NCI-H2227 treated with DMSO at 0.1 percent for 48 hours (cell line): ENCODE data around the gene APBB1.

Experiments
- DNase-seq: peaks from one replicate; lab custom pipeline; 2025; lab: John Stamatoyannopoulos, UW

Gene APBB1

GRCh38 chr11:6391537-6392134 is 27.3 kb downstream of the APBB1 start:
- DNase-seq, result no peak

- no peak for DNase-seq
Observed at GRCh38 chr11:6390718-6391469, 28.0 kb downstream of the APBB1 start.

- peak; percentile 94 for DNase-seq
Observed at GRCh38 chr11:6389905-6390717, 28.8 kb downstream of the APBB1 start, which contains the start of gene SMPD1. Gene SMPD1 (plus strand): TSS chr11:6390474. CDS start chr11:6390599, 125 bp downstream.

DNA sequence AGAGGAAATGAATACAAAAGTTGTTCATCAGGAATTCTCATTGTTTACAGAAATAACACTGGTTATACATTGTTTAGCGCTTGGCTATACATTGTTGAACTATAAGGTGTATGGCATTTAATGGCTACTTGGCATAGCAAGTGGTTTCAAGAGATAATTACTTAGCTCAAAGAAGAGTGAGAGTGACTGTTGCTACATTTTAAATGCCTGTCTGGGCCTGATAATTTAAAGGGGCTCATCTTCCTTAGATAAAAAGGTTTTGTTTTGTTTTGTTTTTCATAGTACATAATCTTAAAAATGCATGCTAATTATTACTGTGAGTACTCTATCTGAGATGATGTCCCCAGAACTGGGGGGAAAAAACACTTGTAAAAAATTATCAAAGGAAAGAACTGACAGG is 30.1 kb downstream of the APBB1 start:
- DNase-seq, result no peak

GRCh38 chr11:6387811-6388599 is 30.9 kb downstream of the APBB1 start:
- DNase-seq, result peak; percentile 3

DNA sequence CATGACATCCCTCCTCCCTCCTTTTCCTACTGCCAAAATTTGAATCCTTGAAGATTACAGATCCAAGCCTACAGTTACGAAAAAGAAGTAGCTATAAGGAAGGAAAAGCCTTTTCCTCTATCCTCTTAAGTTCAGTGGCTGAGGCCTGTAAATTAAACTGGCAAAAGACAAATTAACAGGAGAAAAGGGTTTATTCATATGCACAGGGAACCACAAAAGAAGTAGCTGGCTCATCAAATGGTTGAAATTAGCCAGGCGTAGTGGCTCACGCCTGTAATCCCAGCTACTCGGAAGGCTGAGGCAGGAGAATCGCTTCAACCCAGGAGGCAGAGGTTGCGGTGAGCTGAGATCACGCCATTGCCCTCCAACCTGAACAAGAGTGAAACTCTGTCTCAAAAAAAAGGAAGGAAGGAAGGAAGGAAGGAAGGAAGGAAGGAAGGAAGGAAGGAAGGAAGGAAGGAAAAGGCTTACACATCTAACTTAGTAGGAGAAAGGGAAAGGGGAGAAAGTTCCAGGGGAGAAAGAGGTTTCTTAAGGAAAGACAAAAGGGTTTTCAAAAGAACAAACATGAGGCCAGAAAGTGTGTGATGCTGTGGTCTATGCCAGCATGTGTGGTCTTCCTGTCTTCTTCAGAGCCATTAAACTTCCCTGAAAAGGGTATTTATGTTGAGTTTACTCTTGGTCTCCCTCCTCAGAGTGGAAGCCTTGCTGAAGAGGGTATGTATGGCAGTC is 33.7 kb downstream of the APBB1 start:
- DNase-seq, result no peak

DNA sequence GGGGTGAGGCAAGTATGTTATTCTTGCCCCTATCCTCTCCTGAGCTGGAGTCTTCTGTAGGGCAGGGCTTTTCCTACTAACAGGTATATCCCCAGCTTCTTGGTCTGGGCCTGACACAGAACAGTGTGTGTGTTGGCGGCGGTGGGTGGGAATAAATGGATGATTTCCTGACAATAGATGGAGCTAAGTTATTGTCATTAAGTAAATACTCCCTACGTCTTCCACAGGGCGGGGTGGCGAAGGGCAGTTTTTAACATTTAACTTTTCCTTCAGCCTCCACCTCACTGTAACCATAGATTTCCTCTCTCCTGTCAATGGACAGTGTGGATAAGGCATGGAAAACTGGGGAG is 40.3 kb downstream of the APBB1 start:
- no peak for DNase-seq

GRCh38 chr11:6377902-6378639 is 40.8 kb downstream of the APBB1 start:
- DNase-seq, result no peak

GRCh38 chr11:6371825-6372224 is 47.1 kb downstream of the APBB1 start:
- no peak for DNase-seq

DNA sequence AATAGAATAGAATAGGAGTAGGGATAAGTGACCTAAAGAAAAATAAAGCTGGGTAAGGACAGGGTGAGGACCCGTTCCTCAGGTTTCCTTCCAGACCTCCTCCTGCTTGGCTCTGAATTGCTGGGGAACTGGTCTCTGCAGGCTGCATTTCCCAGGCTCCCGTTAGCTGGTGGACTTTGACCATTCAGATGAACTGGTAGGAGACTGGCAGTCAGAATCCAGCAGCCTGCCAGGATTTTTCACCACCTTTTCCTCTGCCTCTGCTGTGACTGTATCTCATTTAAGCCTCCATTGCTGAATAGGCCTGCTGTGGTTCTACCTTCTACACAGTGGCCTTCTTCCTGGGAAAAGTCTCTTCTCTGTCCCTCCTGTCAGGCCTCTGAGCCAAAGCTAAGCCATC is 53.2 kb downstream of the APBB1 start:
- no peak for DNase-seq

DNA sequence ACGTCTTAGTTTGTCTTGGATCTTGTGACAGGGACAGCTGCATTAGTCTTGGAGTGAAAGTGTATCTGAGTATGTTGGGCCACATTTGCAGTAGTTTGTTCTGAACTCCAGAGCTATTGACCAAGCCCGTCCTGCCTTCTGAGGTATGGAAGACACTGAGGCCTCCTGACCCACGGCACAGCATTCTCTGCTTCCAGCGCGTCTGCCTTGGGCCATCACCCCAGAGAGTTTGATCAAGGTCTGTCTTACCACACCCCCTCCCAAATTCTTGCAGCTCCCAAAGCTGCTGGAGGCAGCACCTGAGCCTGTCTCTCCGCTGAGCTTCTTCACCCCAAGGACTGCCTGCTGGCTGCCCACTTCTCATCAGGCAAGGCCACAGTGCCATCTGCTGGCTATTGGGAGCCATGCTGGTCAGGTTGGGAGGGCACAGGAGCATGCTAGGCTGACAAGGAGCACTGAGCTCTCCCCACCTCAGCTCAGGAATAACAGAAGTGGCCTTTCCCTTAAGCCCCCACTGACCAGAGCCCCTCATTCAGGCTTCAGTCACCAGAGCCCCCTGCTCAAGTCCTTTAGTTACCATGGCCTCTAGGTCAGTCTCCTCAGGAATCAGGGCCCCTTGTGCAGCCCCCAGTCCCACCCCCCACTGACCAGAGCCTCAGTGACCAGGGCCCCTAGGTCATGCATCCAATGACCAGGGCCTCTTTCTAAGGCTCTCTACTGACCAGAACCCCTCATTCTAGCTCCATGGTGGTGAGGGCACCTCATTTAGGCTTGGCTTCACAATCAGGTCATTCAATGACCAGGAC is 55.8 kb downstream of the APBB1 start:
- DNase-seq, result peak; percentile 56

GRCh38 chr11:6362185-6362872 is 56.6 kb downstream of the APBB1 start:
- no peak for DNase-seq

DNA sequence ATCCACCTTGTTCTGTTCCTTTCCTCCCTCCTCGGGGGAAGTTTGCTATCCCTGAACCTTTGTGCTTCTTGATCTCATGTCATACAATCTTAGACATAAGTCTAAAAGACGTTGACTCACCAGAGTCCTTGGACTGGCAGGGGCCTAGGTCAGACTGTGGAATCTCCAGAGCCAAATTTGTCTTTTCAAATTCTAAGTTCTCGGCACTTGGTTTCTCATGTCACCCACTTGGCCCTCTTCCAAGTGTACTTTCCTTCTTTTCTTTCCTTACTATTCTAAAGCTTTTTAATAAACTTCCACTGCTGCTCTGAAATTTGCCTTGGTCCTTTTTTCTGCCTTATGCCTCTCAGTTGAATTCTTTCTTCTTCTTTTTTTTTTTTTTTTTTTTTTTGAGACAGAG is 58.7 kb downstream of the APBB1 start:
- no peak for DNase-seq

GRCh38 chr11:6357222-6357621 is 61.7 kb downstream of the APBB1 start:
- no peak for DNase-seq

- DNase-seq, result no peak
Observed at GRCh38 chr11:6356503-6357055, 62.3 kb downstream of the APBB1 start.

GRCh38 chr11:6354651-6355485 is 64.0 kb downstream of the APBB1 start:
- DNase-seq, result no peak

GRCh38 chr11:6353367-6353987 is 65.4 kb downstream of the APBB1 start:
- DNase-seq, result peak; percentile 67
